HepG2 (cell line): ENCODE data around the gene RASL10A. TPM values are rescaled to one million over a fixed set of nuclear protein-coding genes. Genes with fewer than 3 reads are reported as not detected.

ENCODE experiments used
- ATAC-seq: fragments of 200-7000 bp; cut with Tn5 transposase; 3 replicates; pipeline ENCODE4 v1.9.1; 2020; ENCODE audit warnings: mild to moderate bottlenecking, moderate library complexity
- BruUV-seq: library from RNA; stranded (reverse); fragments of 400-500 nt; replicated peaks from 2 replicates; lab custom pipeline; 2021; lab: Mats Ljungman, UMichigan
- CTCF ChIA-PET: fragments of 300-600 bp; formaldehyde crosslinking; extraction: SDS; loops from one replicate; lab custom pipeline; 2021; ENCODE audit warnings: low total read pairs, inconsistent platforms, low intra/inter-chr PET ratio; lab: Yijun Ruan, JAX
- POLR2A ChIA-PET: fragments of 350-600 bp; sonication (Branson Sonifier 250); formaldehyde crosslinking; loops from one replicate; lab custom pipeline; 2020; ENCODE audit warnings: antibody characterized with exemption, inconsistent platforms; lab: Yijun Ruan, JAX
- DNase-seq: peaks from one replicate; pipeline ENCODE4 v3.0.0-alpha.2; 2015; ENCODE audit warnings: low spot score
- FAIRE-seq: peaks from 3 replicates; lab custom pipeline; 2011; peaks lifted over from hg19 to GRCh38; lab: Jason Lieb, UNC
- H2AFZ ChIP-seq: one replicate; pipeline ENCODE4 v1.6.1; 2011; ENCODE audit warnings: low read length, inconsistent platforms
- H3K27ac ChIP-seq: fragments of 300-600 bp; 3 replicates; pipeline ENCODE4 v1.8.0; 2011; ENCODE audit warnings: mixed run types, mild to moderate bottlenecking, mixed read lengths, low read length, inconsistent platforms; ENCODE audit not compliant: insufficient read depth; ENCODE audit errors: extremely low read length
- H3K27me3 ChIP-seq, 2 experiments: fragments of 200-600 bp in 1 of 2; 2 replicates in 1 of 2; 3 replicates in 1 of 2; pipeline versions ENCODE4 v1.6.0 to v1.8.0; 2011; ENCODE audit warnings: low read length in 2 of 2, mild to moderate bottlenecking in 2 of 2, moderate library complexity in 2 of 2, inconsistent platforms in 1 of 2; ENCODE audit not compliant: insufficient read depth in 2 of 2, control insufficient read depth in 1 of 2
- H3K36me3 ChIP-seq, 2 experiments: fragments of 200-600 bp in 1 of 2; replicated peaks in 1 of 2; 2 replicates in 1 of 2; 3 replicates in 1 of 2; pipeline versions ENCODE4 v1.5.1 to v1.8.0; 2011; ENCODE audit warnings: low read length in 2 of 2, inconsistent platforms in 1 of 2; ENCODE audit not compliant: insufficient read depth in 2 of 2, control insufficient read depth in 1 of 2
- H3K4me1 ChIP-seq: 2 replicates; pipeline ENCODE4 v1.5.1; 2012; ENCODE audit warnings: low read length, inconsistent platforms; ENCODE audit not compliant: insufficient read depth
- H3K4me2 ChIP-seq: 2 replicates; pipeline ENCODE4 v1.6.0; 2011; ENCODE audit warnings: low read depth, low read length, inconsistent platforms
- H3K4me3 ChIP-seq, 3 experiments: fragments of 200-600 bp in 1 of 3; sonication (generic), shearing (Covaris generic) in 1 of 3; replicated peaks in 1 of 3; 2 replicates each; pipeline ENCODE4 v1.5.1; 2011 to 2016; ENCODE audit warnings: low read length in 3 of 3, inconsistent platforms in 2 of 3, low read depth in 2 of 3, mild to moderate bottlenecking in 2 of 3, control low read depth in 1 of 3, mixed read lengths in 1 of 3; ENCODE audit not compliant: insufficient read depth in 1 of 3
- H3K79me2 ChIP-seq: one replicate; pipeline ENCODE4 v1.6.1; 2011; ENCODE audit warnings: low read length, inconsistent platforms; ENCODE audit not compliant: insufficient read depth
- H3K9ac ChIP-seq: 2 replicates; pipeline ENCODE4 v1.6.0; 2011; ENCODE audit warnings: mild to moderate bottlenecking, low read depth, low read length, inconsistent platforms; ENCODE audit not compliant: insufficient read depth
- H3K9me3 ChIP-seq: 2 replicates; pipeline ENCODE4 v1.5.1; 2012; ENCODE audit warnings: mild to moderate bottlenecking, low read length
- H4K20me1 ChIP-seq: 2 replicates; pipeline ENCODE4 v1.6.0; 2011; ENCODE audit warnings: inconsistent platforms, mild to moderate bottlenecking, low read length, moderate library complexity; ENCODE audit not compliant: insufficient read depth
- CHD4 ChIP-seq: fragments of 200-600 bp; sonication (generic); IDR thresholded peaks from 2 replicates; pipeline ENCODE4 v1.7.0; 2017; ENCODE audit warnings: mild to moderate bottlenecking, low read length, borderline replicate concordance
- GFI1 ChIP-seq: sonication (generic); formaldehyde crosslinking; IDR thresholded peaks from 2 replicates; pipeline ENCODE4 v1.5.0; 2020; ENCODE audit warnings: missing genetic modification reagents, mild to moderate bottlenecking, borderline replicate concordance
- MXI1 ChIP-seq: IDR thresholded peaks from 3 replicates; pipeline ENCODE4 v1.6.1; 2012; ENCODE audit warnings: low read depth, low read length, inconsistent platforms, borderline replicate concordance
- MYC ChIP-seq: sonication (generic); formaldehyde crosslinking; IDR thresholded peaks from 2 replicates; pipeline ENCODE4 v1.9.0; 2021; ENCODE audit warnings: missing genetic modification reagents, borderline replicate concordance
- ZFP37 ChIP-seq: sonication (generic); formaldehyde crosslinking; IDR thresholded peaks from 2 replicates; pipeline ENCODE4 v1.4.0; 2020; ENCODE audit warnings: missing genetic modification reagents, borderline replicate concordance
- ZNF232 ChIP-seq: sonication (generic); formaldehyde crosslinking; IDR thresholded peaks from 2 replicates; pipeline ENCODE4 v1.4.0; 2020; ENCODE audit warnings: missing genetic modification reagents, borderline replicate concordance
- ZNF441 ChIP-seq: sonication (generic); formaldehyde crosslinking; IDR thresholded peaks from 2 replicates; pipeline ENCODE4 v1.7.0; 2021; ENCODE audit warnings: missing genetic modification reagents, borderline replicate concordance
- WGBS: methylation state at CpG from one replicate; pipeline ENCODE4 v1.1.6; 2017; ENCODE audit warnings: low lambda C conversion rate; 5-methylcytosine and 5-hydroxymethylcytosine counted together
- in situ Hi-C: cut with HindIII; loops from 2 replicates; pipeline ENCODE4 v1.10.0; 2017; ENCODE audit warnings: low pct_unique_long_range_greater_than_20kb; ENCODE audit not compliant: extremely low pct_ligation_motif_present
- intact Hi-C: fragments of 100-400 bp; cut with micrococcal nuclease; formaldehyde crosslinking; loops from one replicate; pipeline ENCODE4 v1.10.0; 2022; ENCODE audit not compliant: unreplicated experiment
- polyA plus RNA-seq, 8 experiments: library from polyadenylated mRNA; depleted of rRNA in 3 of 8; stranded (reverse) in 7 of 8; unstranded in 1 of 8; fragments of >200 nt; fragmentation: Illumina TruSeq in 4 of 8; extraction: Trizol in 4 of 8; gene quantifications; 2 replicates each; pipeline versions ENCODE4 v1.2.1 to v1.2.3, GENCODE V29; 2011 to 2016; ENCODE audit warnings: low read depth in 4 of 8, missing spikeins in 1 of 8, mixed read lengths in 1 of 8; ENCODE audit not compliant: insufficient read depth in 1 of 8
- total RNA-seq, 5 experiments: library from RNA; depleted of rRNA; stranded (reverse); fragments of >200 nt; fragmentation: Illumina TruSeq; extraction: Trizol; gene quantifications; 2 replicates each; pipeline ENCODE4 v1.2.3, GENCODE V29; 2016; ENCODE audit warnings: low read depth in 1 of 5
- TF ChIP-seq, protein P1 (sequence below): sonication (generic); formaldehyde crosslinking; IDR thresholded peaks from 2 replicates; pipeline ENCODE4 v1.9.0; 2021; ENCODE audit warnings: mild to moderate bottlenecking, missing genetic modification reagents
- TF ChIP-seq, protein P2 (sequence below): sonication (generic); formaldehyde crosslinking; IDR thresholded peaks from 2 replicates; pipeline ENCODE4 v1.4.0; 2020; ENCODE audit warnings: missing genetic modification reagents, borderline replicate concordance
- TF ChIP-seq, protein P3 (sequence below): IDR thresholded peaks from 2 replicates; pipeline ENCODE4 v1.6.1; 2016; ENCODE audit warnings: low read depth
- TF ChIP-seq, protein P4 (sequence below): IDR thresholded peaks from 2 replicates; pipeline ENCODE4 v1.6.1; 2012; ENCODE audit warnings: inconsistent platforms

Gene RASL10A
- total and polyA plus RNA-seq, 2 of the 13 experiments (the other 11 are each of a cell fraction or from before 2014, with no cell fraction given) = 0.05 to 0.22 TPM

DNA sequence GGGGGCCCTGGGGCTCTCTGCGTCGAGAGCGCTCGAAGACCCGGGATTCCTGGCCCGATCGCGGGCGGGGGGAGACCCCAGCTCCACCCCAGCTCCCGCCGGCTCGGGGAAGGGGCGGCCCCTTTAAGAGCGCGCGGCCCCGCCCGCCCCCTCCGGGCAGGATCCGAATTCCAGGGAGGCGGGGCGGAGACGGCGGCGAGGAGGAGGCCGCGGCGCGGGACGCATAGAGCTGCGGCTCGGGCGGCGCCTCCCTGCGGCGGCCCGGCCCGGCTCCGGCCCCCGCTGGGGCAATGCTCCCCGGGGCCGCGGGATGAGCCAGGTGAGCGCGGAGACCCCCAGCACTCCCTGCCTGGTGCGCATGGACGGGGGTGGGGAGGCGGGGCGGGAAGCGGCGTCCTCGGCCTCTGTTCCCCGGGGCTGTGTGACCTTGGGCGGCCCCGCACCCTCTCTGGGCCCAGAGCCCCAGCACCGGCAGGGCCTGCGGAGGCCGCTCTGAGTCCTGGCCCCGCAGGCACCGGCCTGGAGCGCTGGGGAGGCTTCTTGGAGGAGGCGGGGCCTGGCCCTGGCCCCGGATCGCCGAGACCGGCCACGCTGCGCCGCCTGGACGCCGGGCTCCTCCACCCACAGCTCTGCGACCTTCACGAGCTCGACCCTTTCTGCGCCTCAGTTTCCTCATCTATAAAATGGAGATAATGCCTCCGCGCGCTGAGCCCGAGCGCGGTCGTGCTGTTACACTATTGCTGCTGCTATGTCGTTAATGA, 8.5 kb downstream of the RASL10A start:
- FAIRE-seq = no peak
- intact Hi-C loops = loop anchor here (1.0 kb wide), 1 partner anchor 52 kb away; no protein-coding TSS in a partner anchor
- Histone ChIP-seq H3K27ac (peak overlapping the region; percentile 46), H3K27me3 (no peaks in the 10 kb centered on the region), H3K4me3 (peak overlapping the region; percentile 74 to 88 (median 83)), H4K20me1 (no peaks in the 10 kb centered on the region), H2AFZ (no peak overlapping the region), H3K9ac (peak overlapping the region; percentile 62; the same call in 1 of the 2 replicates), H3K4me2 (peak overlapping the region; percentile 98), H3K79me2 (no peaks in the 10 kb centered on the region), H3K9me3 (no peaks in the 10 kb centered on the region), H3K4me1 (peaks cover 68% of the 10 kb centered on the region), H3K36me3 (no peaks in the 10 kb centered on the region)
- DNase-seq = peak; percentile 39
- no TSS peak for BruUV-seq
- 14% methylated on average over 40 of the region's 83 CpGs for WGBS
- CTCF ChIA-PET = interaction anchor here (2.2 kb wide), 1 partner anchor 52 kb away, joined by 8 read pairs; no protein-coding TSS in a partner anchor
- POLR2A ChIA-PET = interaction anchor here (1.1 kb wide), 1 partner anchor 37 kb away, joined by 3 read pairs; no protein-coding TSS in a partner anchor
- peak; percentile 59 for ATAC-seq
- in situ Hi-C loops = loop anchor here (5.0 kb wide), 1 partner anchor 50 kb away; no protein-coding TSS in a partner anchor
- TF ChIP-seq ZNF232 (CRISPR knock-in tag) (no peak), GFI1 (CRISPR knock-in tag) (no peak), MXI1 (peak; percentile 54; the same call in 1 of the 3 replicates), MYC (CRISPR knock-in tag) (peak; percentile 34), ZNF441 (CRISPR knock-in tag) (no peak), ZFP37 (0 out of 2 replicates have a peak, but pooled peaks have one; percentile 14), CHD4 (no peak)
- TF ChIP-seq, protein P1, sequence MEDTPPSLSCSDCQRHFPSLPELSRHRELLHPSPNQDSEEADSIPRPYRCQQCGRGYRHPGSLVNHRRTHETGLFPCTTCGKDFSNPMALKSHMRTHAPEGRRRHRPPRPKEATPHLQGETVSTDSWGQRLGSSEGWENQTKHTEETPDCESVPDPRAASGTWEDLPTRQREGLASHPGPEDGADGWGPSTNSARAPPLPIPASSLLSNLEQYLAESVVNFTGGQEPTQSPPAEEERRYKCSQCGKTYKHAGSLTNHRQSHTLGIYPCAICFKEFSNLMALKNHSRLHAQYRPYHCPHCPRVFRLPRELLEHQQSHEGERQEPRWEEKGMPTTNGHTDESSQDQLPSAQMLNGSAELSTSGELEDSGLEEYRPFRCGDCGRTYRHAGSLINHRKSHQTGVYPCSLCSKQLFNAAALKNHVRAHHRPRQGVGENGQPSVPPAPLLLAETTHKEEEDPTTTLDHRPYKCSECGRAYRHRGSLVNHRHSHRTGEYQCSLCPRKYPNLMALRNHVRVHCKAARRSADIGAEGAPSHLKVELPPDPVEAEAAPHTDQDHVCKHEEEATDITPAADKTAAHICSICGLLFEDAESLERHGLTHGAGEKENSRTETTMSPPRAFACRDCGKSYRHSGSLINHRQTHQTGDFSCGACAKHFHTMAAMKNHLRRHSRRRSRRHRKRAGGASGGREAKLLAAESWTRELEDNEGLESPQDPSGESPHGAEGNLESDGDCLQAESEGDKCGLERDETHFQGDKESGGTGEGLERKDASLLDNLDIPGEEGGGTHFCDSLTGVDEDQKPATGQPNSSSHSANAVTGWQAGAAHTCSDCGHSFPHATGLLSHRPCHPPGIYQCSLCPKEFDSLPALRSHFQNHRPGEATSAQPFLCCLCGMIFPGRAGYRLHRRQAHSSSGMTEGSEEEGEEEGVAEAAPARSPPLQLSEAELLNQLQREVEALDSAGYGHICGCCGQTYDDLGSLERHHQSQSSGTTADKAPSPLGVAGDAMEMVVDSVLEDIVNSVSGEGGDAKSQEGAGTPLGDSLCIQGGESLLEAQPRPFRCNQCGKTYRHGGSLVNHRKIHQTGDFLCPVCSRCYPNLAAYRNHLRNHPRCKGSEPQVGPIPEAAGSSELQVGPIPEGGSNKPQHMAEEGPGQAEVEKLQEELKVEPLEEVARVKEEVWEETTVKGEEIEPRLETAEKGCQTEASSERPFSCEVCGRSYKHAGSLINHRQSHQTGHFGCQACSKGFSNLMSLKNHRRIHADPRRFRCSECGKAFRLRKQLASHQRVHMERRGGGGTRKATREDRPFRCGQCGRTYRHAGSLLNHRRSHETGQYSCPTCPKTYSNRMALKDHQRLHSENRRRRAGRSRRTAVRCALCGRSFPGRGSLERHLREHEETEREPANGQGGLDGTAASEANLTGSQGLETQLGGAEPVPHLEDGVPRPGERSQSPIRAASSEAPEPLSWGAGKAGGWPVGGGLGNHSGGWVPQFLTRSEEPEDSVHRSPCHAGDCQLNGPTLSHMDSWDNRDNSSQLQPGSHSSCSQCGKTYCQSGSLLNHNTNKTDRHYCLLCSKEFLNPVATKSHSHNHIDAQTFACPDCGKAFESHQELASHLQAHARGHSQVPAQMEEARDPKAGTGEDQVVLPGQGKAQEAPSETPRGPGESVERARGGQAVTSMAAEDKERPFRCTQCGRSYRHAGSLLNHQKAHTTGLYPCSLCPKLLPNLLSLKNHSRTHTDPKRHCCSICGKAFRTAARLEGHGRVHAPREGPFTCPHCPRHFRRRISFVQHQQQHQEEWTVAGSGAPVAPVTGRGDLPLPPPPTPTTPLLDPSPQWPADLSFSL = no peak
- TF ChIP-seq, protein P2, sequence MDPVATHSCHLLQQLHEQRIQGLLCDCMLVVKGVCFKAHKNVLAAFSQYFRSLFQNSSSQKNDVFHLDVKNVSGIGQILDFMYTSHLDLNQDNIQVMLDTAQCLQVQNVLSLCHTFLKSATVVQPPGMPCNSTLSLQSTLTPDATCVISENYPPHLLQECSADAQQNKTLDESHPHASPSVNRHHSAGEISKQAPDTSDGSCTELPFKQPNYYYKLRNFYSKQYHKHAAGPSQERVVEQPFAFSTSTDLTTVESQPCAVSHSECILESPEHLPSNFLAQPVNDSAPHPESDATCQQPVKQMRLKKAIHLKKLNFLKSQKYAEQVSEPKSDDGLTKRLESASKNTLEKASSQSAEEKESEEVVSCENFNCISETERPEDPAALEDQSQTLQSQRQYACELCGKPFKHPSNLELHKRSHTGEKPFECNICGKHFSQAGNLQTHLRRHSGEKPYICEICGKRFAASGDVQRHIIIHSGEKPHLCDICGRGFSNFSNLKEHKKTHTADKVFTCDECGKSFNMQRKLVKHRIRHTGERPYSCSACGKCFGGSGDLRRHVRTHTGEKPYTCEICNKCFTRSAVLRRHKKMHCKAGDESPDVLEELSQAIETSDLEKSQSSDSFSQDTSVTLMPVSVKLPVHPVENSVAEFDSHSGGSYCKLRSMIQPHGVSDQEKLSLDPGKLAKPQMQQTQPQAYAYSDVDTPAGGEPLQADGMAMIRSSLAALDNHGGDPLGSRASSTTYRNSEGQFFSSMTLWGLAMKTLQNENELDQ (CRISPR knock-in tag) = no peak
- TF ChIP-seq, protein P3, sequence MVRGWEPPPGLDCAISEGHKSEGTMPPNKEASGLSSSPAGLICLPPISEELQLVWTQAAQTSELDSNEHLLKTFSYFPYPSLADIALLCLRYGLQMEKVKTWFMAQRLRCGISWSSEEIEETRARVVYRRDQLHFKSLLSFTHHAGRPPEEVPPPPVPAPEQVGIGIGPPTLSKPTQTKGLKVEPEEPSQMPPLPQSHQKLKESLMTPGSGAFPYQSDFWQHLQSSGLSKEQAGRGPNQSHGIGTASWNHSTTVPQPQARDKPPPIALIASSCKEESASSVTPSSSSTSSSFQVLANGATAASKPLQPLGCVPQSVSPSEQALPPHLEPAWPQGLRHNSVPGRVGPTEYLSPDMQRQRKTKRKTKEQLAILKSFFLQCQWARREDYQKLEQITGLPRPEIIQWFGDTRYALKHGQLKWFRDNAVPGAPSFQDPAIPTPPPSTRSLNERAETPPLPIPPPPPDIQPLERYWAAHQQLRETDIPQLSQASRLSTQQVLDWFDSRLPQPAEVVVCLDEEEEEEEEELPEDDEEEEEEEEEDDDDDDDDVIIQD (CRISPR knock-in tag) = no peak
- TF ChIP-seq, protein P4, sequence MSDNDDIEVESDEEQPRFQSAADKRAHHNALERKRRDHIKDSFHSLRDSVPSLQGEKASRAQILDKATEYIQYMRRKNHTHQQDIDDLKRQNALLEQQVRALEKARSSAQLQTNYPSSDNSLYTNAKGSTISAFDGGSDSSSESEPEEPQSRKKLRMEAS = peak; percentile 45; the same call in 1 of the 2 replicates
